NCI-H1436 (cell line): ENCODE data around the gene FMNL2.
"Not testable (repeated sequence)": the region's sequence is repeated elsewhere in the genome, so short reads cannot be mapped to it uniquely, and the experiment has no call there.

Experiments used
- DNase-seq: peaks from one replicate; lab custom pipeline; 2025; lab: John Stamatoyannopoulos, UW

The FMNL2 gene

DNA sequence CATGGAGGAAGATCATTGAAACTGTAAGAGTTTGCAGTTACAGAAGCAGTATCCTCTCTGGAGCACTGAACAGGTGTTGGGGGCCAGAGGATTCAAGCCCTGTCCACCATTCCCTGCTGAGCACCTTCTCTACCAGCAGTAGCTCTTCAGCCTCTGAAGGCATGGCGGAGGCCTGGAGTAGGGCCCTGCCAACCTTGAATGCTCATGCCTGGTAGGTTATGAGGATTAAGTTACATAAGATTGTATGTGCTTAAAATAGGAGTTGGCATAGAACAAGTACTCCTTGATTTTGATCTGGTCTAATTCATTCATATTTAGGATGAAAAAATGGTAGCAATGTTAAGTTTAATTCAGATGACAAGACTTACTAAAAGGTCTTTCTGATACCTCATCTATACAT is 40.2 kb downstream of the FMNL2 start:
- DNase-seq, result no peak

DNA sequence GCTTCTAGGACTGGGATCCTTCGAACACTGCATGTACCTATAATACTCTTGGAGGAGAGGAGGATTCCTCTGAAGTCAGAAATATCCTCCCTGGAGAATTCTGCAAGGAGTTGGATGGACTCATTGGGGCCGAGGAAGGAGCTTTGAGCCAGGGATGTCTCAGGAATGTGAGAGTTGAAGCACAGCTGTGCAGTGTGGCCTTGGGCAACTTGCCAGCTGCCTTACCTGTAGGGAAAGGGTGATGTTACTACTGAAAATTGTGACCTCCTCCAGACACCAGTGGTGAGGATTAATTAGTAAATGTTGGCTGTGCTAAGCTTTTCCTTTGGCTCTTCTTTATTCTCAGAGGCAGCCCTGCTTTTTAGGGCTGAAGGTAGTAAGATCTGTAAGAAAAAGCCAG is 41.4 kb downstream of the FMNL2 start:
- DNase-seq, result no peak

DNA sequence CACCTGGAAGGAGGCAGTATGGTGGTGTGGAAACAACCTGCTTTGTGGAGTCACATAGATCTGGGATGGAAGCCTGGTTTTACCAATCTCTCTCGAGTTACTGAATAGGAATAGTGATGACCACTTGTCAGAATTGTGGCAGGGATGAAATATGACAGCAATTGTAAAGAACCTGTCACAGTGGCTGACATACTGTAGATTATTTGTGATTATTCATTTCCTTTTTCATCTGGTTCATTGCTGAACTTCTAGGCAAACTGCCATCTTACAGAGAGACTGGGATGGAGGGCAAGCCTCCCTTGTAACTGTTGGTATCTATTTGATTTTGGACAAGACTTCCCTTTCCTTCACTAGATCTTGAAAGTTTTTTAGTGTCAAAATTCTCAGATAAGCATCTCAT is 42.0 kb downstream of the FMNL2 start:
- no peak for DNase-seq

DNA sequence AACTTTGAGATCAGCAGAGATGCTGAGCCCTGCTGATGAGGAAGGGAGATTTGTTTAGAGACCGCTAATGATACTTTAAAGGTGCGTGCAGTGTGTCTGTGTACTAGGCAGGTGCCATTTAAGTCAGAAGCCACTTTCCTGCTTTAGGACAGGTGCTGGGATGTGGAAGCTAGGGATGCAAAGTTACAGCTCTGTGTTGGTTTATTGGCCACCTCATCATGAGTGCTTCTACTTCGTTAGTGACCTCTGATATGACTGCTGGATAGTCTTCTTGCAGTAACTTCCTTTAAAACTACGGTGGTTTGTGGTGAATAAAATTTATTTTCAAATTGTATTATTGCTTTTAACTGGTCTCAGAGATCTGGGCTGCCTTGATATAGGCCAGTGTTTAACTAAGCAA is 44.1 kb downstream of the FMNL2 start:
- DNase-seq, result no peak

- no peak for DNase-seq
Measured at GRCh38 chr2:152380261-152381055, 45.5 kb downstream of the FMNL2 start.

GRCh38 chr2:152383702-152384101 is 48.7 kb downstream of the FMNL2 start:
- DNase-seq, result no peak

GRCh38 chr2:152384992-152385391 is 50.0 kb downstream of the FMNL2 start:
- no peak for DNase-seq

GRCh38 chr2:152385650-152386049 is 50.7 kb downstream of the FMNL2 start:
- DNase-seq, result no peak

DNA sequence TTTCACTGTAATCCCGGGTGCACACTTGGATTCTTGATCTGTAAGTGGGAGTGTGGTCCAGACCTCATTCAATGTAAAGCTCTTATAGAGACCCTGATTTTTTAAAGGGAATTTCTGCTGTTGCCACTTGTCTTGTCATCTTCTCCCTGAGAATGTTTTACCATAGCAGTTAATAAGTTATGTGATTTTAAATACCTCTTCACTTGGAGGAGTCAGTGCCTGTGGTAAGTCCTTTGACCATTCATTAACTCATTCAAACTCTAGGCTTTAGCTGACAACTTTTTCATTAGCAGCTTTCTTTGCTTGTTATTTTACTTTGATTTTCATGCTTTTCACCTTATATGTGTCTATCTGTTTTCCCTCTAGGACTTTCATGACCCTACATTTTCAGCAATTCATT is 51.3 kb downstream of the FMNL2 start:
- no peak for DNase-seq

- DNase-seq, result no peak
Measured at GRCh38 chr2:152387041-152387440, 52.1 kb downstream of the FMNL2 start.

DNA sequence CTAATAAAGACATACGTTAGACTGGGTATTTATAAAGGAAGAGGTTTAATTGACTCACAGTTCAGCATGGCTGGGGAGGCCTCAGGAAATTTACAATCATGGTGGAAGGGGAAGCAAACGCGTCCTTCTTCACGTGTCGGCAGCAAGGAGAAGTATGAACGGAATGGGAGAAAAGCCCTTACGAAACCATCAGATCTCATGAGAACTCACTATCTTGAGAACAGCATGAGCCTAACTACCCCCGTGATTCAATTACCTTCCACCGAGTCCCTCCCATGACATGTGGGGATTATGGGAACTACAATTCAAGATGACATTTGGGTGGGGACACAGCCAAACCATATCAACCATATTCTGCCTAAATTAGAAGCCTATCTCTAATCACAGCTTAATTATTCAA is 53.3 kb downstream of the FMNL2 start:
- DNase-seq, result not testable (repeated sequence)

DNA sequence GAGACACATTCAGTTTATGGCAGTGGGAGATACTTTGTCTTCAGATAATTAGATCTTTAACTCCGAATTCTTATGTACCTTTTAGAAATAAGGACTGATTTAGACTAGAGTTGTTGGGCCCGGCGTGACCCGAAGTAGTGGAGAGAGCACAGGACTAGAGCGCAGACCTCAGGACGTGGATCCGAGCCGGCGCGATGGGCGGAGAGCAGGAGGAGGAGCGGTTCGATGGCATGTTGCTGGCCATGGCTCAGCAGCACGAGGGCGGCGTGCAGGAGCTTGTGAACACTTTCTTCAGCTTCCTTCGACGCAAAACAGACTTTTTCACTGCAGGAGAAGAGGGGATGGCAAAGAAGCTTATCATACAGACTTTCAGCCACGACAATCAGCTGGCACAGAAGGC is 54.5 kb downstream of the FMNL2 start:
- DNase-seq, result no peak

DNA sequence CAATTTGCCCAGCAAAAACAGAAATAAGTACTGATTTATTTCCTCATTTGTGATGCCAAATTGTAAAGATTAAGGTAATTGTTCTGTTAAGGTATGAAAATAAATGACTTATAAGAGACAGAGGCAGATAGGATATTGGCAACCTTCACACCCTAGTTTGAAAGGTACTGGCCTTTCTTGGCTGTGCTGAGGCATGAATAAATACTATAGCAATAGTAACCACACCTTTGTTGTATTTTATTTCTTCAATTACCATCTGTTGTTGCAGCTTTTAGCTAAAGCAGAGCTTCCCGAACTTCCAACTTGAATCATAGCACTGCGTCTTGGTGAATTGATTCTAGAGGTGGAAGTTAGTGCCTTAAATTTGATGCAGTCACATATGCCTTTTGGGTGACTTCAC is 55.9 kb downstream of the FMNL2 start:
- no peak for DNase-seq

GRCh38 chr2:152391318-152391717 is 56.3 kb downstream of the FMNL2 start:
- no peak for DNase-seq

DNA sequence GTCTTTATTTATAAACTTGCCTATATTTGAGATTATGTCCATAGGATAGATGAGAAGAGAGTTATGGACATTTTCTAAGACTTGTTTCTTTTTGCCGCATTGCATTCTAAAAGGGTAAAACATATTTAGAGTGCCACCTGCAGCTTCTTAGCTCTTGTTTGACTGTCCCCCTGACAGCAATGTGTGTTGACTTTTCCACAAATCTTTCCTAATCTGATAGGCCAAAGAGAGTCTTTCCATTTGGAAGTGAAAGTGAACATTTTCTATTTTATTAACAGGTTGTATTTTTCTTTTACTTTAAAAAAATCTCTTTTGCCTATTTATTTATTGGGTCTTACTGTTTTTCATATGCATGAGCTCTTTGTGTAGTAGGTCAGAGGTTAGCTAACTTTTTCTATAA is 58.4 kb downstream of the FMNL2 start:
- no peak for DNase-seq

DNA sequence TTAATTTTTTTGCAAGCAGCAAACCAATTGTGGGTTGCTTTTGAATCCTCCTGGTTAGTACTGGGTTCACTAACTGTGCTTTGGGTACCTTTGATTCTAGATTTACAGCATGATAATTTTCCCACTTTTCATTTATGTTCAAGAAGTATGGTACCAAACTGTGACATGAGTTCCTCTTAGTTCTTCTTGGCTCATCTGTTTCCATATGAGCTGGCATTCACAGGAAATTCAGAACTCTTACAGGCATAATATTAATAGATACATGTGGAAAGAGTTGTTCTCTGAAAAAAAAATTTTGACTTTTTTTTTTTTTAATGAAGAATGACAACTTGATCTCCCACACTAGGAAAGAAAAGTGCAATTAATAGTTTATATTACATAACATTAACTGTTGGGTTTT is 59.4 kb downstream of the FMNL2 start:
- no peak for DNase-seq

- DNase-seq, result no peak
Measured at GRCh38 chr2:152395103-152395502, 60.1 kb downstream of the FMNL2 start.

- DNase-seq, result no peak
Measured at GRCh38 chr2:152395572-152395971, 60.6 kb downstream of the FMNL2 start.

GRCh38 chr2:152396051-152396511 is 61.1 kb downstream of the FMNL2 start:
- DNase-seq, result no peak

- DNase-seq, result no peak
Measured at GRCh38 chr2:152396763-152397162, 61.8 kb downstream of the FMNL2 start.

DNA sequence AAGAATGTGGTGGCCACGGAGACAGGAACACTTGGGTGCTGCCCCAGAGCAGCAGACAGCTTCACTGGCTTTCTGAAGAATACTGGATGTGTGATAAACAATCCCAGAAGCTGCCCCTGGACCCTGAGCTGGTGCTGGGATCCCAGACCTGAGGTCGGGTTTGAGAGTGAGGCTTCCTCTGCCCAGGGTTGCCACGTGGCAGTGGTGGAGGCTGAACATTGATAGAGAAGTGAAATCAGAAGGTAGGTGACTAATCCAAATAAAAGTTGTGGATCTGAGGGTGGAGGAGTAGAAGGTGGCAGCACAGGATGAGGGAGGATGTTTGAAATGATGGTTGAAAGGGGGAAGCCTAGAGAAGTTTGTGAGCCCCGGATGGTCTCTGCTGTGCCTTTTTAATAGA is 64.0 kb downstream of the FMNL2 start:
- DNase-seq, result no peak

DNA sequence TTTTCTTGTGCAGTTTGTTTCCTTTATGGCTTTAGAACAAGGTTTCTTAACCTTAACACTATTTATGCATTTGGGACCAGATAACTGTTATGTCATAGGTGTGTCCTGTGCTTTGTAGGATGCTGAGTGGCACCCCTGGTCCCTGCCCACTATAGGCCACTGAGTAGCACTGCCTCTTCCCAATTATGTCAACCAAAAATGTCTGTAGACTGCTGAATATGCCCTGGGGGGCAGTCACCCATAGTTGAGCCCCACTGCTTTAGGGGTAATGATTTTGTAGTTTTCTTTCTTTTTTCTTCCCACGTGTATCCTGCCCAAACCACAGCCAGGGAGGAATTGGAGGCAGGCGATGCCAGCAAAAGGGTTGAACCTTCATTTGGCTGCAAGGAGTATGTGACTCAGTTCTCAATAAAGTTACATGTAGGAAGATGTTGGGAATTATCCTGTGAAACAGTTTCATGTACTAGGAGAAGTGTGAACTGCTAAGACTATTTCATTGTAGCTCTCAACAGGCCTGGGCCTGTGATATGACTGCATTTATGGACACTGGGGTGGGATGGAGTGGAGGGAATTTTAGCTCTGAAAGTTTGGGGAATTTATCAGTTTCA is 65.7 kb downstream of the FMNL2 start:
- DNase-seq, result no peak

DNA sequence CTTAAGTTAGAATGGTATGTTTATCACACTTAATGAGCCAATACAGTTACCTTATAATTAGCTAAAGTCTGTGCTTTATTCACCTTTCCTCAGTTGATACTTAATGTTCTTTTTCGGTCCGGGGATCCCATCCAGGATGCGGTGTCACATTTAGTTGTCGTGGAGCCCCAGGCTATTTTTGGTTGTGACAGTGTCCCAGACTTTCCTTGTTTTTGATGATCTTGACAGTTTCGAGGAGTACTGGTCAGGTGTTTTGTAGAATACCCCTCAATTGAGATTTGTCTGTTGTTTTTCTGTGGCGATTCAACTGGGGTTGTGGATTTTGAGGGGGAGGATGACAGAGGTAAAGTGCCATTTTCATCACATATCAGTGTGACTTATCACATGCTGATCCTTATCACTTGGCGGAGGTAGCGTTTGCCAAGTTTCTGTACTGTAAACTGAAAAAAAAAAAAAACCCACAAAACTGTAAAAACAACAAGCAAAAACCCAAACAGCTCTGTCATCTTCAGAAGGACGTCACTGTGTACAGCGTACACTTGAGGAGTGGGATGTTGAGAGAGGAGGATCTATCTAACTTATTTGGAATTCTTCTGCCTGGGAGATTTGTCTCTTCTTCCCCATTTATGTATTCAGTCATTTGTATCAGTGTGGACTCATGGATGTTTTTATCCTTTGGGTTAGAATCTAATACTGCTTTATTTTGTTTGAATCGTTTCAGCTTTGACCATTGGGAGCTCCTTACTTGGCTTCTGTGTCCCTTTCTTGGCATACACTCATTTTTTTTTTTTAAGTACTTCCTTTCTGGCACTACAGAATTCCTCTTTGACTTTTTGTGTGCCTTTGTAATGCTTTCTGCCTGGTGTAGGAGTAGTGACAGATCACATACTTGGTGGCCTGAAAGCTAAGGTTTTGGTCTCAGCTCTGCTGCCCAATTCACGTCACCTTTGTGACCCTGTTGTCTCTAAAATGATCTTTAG is 68.1 kb downstream of the FMNL2 start:
- DNase-seq, result no peak
